CD4-positive, alpha-beta T cell treated with Interleukin-15 for 4 hours (primary cell): ENCODE results near the gene NFIX.
"Not testable (repeated sequence)": the region's sequence is repeated elsewhere in the genome, so short reads cannot be mapped to it uniquely, and the experiment has no call there.

Experiments used
- DNase-seq: peaks from one replicate; pipeline ENCODE4 v3.0.0-alpha.2; 2020; ENCODE audit warnings: low spot score

The NFIX gene

DNA sequence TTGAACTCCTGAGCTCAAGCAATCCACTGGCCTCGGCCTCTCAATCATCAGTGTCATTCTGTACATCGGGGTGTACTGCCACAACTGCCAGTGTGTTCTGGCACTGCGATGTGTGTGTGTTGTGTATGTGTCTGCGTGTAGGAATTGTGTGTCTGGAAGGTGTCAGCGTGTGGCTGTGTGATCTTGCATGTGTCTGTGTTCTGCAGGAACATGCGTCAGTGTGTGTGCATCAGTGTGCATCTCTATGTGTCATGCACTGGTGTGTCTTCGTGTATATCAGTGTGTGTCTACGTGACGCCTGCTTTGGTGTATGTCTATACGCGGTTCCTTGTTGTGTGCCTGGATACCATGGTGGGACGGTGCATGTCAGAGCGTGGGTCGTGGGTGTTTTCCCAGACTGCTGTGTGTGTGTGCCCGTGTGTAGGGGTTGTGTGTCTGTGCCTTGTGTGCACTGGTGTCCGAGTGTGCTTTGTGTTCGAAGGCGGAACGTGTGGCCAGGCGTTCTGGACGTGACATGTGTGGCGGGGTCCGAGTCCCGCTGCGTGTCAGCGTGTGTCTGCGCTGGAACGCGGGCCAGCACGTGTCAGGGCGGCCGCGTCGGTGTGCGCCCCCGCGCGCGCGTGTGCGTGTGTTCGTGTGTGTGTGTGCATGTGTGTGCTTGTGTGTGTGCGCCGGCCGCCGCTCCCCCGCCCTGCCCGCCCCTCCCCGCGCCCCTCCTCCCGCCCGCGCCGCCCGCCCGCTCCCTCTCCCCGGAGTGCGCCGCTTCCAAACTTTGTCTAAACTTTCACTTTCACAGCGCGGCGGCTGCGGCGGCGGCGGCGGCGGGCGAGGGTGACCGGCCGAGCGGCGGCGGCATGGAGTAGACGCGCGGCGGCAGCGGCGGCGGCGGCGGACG lies at the start of gene NFIX:
Gene NFIX (plus strand): TSS at position 775 of the 895 bp plus-strand sequence. CDS start 363 bp downstream, outside the sequence.
- DNase-seq: peak; percentile 58

DNA sequence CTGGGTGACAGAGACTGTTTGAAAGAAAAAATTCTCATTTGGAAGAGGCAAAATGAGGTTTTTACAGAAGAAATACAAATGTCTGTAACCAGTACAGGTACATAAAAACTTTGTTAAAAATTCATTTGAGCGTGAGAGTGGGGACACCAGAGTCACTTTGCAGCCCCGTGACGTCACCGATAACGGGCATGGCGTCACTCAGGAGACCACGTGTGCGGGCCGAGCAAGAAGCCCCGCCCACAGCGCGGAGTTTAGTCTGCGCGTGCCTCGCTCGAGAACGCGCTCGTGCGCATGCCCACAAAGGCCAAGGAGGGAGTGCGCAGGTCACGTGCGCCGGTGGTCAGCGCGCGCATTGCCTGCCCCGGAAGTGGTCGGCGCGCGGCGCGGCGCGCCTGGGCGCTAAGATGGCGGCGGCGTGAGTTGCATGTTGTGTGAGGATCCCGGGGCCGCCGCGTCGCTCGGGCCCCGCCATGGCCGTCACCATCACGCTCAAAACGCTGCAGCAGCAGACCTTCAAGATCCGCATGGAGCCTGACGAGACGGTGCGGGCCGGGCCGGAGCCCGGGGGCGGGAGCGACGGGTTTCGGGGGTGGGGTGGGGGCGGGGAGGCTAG lies 49.7 kb upstream of the NFIX start, which contains the start of gene RAD23A:
Gene RAD23A (plus strand): TSS at position 384 of the 613 bp plus-strand sequence. CDS start 87 bp downstream, at position 471.
- DNase-seq: peak; percentile 98

DNA sequence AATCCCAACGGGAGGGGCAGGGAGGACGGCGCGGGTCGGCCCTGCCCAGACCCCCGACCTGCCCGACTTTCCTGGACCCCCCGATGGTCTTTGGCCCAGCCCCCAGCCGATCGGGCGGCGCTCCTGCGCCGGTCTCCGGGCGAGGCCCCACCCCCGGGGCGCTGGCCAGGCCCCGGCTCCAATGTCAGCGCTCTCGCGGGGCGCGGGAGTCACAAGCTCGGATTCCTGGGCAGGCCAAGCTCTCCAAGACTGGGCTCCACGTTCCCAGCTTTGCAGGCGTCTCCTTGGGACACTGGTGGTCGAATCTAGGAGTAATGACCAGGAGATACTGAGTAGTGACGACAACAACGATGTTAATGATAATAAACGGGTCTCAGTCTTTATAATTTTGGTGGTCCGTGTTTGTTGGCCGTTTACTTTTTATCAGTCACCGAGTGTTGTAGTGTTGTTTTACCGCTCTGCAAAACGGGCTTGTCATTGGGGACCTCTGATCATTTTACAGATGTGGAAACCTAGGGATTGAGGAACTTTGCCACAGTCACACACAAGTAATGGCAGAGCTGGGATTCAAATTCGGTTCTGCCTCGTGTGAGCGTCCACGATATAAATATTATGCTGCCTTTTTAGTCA lies 49.1 kb upstream of the NFIX start:
- DNase-seq: peak; percentile 37

DNA sequence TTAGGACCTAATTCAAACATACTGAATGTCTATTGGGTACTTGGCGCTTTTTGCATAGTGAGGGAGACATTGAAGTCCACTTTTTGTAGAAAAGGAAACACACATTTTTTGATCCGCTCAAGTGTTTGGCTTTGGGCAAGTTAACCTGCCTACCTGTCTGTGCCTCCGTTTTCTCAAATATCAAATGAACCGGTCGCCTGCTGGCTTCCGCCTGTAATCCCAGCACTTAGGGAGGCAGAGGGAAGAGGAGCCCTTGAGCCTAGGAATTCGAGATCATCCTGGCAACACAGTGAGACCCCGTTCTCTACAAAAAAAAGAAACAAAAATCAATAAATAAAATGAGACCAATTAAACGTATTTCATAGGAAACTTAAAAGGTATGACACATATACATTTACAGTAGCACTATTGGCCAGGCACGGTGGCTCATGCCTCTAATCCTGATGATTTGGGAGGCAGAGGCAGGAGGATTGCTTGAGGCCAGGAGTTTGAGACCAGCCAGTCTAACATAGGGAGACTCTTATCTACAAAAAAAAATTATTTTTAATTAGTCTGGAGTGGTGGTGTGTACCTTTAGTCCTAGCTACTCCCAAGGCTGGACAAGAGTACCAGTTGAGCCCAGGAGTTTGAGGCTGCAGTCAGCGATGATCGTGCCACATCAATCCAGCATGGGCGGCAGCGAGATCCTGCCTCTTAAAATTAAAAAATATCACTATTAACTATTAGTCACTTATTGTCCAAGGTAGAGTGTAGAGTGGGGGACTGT lies 48.4 kb upstream of the NFIX start:
- no peak for DNase-seq

DNA sequence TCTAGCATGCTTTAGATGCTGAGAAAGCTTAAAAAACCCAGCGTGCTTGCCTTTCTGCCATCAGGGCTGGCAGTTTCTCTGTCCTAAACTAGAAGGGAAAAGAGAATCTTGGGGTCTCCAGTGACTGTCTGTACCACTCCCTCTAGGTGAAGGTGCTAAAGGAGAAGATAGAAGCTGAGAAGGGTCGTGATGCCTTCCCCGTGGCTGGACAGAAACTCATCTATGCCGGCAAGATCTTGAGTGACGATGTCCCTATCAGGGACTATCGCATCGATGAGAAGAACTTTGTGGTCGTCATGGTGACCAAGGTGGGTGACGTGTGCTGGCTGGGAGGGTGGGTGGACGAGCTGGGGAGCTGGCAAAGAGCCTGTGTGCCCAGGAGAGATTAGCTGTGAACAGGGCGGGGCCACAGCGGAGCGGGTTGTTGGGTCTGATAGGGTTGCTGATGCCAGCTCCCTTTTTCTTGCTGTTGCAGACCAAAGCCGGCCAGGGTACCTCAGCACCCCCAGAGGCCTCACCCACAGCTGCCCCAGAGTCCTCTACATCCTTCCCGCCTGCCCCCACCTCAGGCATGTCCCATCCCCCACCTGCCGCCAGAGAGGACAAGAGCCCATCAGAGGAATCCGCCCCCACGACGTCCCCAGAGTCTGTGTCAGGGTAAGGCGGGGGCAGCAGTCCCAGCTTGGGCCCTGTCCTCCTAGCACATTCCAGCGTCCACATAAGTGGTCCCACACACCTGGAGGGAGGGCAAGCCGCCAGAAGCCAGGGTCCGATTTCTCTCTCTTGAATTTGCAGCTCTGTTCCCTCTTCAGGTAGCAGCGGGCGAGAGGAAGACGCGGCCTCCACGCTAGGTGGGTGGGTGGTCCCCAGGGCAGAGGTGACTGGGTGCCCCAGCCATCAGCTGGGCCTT lies 47.3 kb upstream of the NFIX start:
- no peak for DNase-seq

DNA sequence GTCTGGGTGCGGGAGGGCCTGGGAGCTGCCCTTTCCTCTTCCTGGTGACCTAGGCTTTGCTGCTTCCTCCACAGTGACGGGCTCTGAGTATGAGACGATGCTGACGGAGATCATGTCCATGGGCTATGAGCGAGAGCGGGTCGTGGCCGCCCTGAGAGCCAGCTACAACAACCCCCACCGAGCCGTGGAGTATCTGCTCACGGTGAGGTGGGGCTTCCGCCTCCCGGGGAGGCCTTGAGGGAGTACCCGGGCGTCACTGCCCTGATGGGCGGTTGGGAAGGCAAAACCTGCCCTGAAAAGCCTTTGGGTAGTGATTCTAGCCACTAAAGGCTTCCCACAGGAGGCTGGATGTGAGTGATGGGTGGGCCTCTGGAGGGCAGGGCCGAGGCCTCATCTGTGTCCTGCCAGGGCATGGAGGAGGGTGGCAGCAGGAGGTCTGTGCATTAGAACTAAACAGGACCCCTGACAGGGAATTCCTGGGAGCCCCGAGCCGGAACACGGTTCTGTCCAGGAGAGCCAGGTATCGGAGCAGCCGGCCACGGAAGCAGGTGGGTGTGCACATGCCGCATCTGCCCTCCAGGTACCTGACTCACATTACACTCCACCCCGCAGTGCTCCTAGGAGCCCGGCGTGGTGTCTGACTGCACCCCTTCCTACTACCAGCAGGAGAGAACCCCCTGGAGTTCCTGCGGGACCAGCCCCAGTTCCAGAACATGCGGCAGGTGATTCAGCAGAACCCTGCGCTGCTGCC lies 46.5 kb upstream of the NFIX start:
- DNase-seq: no peak

DNA sequence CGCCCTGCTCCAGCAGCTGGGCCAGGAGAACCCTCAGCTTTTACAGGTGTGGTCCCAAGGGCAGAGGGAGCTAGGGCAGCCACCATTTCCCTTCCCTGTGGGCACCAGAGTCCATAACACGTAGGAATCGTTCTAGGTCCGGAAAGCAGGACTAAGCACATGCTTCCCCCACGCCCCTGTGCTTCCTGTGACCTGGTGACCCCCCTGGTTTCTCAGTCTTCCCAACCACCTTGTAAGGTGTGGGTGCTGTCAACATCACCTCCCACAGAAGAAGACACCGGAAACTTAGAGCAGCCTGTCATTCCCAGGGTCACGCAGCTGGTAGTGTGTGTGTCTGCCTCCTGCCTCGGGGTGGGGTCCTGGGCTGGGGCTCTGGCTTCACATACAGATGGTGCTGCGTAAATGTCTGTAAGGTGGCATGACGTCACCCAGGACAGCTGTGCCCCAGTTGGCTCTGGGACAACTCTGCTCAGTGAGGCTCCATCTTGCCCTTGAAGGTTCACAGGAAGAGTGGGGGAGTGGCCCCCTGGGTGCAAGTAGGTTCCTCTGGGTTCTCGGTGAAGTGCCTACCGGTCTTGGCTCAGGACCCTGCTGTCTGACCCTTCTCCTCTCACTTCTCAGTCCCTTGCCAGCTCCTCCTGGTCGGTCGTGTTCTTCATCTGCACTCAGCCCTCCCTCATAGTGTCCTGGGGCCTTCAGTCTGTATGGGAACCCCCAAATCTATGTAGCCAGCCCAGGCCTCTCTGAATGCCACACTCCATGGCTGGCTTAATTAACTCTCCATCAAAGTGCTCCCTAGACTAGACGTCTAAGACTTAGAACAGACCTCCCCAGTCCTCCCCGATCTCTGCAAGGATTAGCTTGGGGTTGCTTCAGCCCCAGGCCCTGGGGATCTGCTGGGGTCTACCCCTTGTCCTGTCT lies 45.7 kb upstream of the NFIX start:
- no peak for DNase-seq

DNA sequence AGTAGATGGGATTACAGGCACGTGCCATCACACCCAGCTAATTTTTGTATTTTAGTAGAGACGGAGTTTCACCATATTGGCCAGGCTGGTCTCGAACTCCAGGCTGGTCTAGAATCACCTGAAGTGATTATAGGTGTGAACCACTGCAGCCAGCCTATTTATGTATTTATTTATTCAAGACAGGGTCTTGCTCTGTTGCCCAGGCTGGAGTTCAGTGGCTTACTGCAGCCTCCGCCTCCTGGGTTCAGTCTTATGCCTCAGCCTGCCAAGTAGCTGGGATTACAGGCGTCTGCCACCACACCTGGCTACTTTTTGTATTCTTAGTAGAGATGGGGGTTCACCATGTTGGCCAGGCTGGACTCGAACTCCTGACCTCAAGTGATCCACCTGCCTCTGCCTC lies 43.2 kb upstream of the NFIX start:
- not testable (repeated sequence) for DNase-seq

DNA sequence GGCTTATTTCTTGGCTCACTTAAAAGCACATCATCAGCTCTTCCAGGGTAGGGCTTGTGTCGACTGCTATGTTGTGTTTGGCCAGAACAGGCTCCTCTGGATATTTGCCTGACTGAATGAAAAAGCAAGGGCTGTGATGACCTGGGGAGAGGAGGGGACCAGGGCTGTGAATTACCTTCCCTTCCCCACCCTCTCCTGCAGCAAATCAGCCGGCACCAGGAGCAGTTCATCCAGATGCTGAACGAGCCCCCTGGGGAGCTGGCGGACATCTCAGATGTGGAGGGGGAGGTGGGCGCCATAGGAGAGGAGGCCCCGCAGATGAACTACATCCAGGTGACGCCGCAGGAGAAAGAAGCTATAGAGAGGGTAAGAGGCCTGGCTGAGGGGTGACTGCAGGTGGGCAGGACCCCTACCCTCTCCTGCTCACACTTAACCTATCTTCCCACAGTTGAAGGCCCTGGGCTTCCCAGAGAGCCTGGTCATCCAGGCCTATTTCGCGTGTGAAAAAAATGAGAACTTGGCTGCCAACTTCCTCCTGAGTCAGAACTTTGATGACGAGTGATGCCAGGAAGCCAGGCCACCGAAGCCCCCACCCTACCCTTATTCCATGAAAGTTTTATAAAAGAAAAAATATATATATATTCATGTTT lies 42.7 kb upstream of the NFIX start:
- no peak for DNase-seq

DNA sequence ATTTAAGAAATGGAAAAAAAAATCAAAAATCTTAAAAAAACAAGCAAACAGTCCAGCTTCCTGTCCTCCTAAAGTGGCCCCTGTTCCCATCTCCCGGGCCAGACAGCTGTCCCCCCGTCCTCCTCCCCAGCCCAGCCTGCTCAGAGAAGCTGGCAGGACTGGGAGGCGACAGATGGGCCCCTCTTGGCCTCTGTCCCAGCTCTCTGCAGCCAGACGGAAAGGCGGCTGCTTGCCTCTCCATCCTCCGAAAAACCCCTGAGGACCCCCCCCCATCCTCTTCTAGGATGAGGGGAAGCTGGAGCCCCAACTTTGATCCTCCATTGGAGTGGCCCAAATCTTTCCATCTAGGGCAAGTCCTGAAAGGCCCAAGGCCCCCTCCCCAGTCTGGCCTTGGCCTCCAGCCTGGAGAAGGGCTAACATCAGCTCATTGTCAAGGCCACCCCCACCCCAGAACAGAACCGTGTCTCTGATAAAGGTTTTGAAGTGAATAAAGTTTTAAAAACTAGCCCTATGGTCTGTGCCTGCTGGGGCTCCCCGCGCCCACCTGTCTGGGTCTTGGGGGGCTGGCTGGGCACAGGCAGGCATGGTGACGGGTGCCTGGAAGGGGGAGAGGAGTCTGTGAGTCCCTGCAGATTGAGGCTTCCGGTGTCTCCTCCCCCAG lies 42.0 kb upstream of the NFIX start:
- DNase-seq: no peak

DNA sequence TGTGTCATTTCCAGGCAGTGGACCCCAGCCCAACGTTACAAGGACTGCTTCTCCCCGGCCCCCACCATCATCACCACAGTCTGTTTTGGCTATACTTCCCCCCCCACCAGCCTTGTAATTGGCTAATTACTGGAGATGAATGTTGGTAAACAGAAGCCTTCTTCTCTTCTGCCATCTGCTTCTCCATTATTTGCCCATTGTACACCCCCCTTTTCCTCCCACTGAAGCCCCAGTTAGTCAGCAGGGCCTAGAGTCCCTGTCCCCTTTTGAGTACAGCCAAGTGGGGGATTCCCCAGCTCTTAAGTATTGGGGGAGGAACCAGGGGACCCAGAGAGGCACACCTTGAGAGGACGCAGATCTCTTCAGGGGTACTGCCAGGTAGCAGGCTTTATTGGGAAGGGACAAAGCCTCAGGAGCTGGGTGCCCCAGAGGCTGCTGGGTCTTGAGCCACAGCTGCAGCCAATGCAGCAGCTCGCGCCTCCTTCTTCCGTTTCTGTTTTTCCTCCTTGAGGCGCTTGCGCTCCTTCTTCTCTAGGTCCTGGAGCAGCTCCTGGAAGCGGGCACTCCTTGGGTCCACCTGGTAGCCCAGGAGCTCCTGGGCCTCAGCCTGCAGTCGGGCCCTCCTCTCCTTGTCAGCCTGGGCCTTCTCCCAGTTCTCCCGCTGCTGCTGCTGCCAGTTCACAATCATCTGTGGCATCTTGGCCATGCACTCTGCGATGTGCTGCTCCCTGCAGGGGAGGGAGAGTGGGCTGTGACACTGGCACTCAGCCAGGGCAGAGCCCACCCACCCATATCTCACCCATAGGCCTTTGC lies 41.3 kb upstream of the NFIX start:
- DNase-seq: no peak

DNA sequence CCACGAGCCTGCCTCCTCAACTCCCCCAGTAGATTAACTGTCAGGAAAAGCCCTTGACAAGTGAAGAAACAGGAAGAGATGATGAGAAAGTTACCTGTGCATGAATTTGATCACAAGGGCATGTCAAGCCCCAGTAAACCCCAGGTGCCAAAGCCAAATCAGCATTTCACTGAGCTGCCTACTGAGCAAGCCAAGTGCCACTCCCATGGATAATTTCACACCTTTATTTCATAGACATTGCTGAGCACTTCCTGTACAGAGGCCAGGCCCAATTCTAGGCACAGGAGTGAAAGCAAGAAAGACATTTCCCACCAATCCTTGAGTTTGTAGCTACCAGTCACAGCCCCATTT lies 40.7 kb upstream of the NFIX start:
- DNase-seq: no peak

DNA sequence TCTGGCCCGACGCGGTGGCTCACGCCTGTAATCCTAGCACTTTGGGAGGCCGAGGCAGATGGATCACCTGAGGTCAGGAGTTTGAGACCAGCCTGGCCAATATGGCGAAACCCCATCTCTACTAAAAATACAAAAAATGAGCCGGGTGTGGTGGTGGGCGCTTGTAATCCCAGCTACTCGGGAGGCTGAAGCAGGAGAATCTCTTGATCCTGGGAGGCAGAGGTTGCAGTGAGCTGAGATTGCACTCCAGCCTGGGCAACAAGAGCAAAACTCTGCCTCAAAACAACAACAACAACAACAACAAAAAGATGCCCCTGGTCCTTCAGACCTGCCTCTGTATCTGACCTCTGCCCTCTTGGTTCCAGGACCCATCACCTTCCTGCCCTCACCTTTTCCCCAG lies 39.7 kb upstream of the NFIX start:
- not testable (repeated sequence) for DNase-seq

DNA sequence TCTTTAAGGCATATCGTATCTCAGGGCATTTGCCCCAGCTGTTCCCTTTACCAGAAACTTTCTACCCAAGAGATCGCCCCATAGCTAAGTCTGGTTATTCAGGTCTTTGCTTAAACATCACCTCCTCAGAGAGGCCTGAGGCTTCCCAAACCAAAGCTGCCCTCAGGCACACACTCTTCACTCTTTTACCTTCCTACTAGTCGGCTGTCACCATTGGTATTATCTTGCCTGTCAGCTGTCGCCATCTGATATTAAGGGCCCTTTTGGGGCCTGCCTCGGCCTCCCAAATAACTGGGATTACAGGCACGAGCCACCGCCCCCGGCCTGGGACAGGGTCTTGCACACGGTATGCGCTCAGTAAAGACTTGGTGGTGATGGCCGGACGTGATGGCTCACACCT lies 39.3 kb upstream of the NFIX start:
- DNase-seq: no peak

DNA sequence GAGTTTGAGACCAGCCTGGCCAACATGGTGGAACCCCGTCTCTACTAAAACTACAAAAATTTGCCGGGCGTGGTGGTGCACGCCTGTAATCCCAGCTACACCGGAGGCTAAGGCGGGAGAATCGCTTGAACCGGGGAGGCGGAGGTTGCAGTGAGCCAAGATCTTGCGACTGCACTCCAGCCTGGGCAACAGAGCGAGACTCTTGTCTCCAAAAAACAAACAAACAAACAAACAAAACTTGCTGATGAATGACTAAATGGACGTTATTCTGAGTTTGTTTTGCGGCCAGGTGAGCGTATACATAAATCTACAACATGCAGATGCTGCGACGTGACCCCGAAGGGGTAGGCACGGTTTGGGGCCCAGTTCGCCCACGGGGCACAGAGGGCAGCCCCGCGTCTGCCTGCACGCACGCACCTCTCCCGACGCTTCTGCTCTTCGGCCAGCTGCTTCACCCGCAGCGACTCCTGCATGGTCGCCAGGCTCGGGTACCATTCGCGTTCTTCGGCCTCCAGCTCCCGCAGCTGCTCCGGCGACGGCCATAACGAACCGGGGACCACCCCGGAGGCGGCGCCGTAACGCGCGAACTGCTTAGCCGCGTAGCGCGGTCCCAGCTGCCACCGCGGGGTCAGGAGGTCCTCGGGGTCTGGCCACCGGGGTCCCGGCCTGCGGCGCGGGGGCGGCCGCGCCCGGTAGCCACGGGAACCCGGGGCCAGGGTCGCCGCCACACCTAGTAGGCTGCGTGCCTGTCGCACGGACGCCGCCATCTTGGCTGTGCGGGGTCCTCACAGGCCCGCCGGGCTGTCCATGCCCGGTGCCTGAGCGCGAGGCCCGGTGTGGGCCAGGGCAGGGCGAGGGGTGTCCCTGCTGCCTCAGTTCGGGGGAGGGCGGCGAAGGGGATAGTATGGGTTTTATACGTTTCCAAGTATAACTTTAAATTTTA lies 38.6 kb upstream of the NFIX start, which contains the start of gene GADD45GIP1:
Gene GADD45GIP1 (minus strand): TSS at position 778 of the 943 bp plus-strand sequence. CDS start 11 bp downstream, at position 767.
- peak; percentile 81 for DNase-seq

DNA sequence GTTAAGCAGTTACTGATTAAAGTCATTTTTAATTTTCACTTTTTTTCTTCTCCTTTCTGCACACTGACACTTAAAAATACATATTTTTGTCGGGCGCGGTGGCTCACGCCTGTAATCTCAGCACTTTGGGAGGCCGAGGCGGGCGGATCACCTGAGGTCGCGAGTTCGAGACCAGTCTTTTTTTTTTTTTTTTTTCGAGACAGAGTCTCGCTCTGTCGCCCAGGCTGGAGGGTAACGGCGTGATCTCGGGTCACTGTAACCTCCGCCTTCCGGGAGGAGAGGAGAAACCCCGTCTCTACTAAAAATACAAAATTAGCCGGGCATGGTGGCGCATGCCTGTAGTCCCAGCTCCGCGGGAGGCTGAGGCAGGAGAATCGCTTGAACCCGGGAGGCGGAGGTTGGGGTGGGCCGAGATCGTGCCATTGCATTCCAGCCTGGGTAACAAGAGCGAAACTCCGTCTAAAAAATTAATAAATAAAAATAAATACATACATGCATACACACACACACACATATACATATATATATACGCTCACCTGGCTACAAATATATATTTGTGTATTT lies 37.8 kb upstream of the NFIX start:
- DNase-seq: not testable (repeated sequence)
